Measurements from ENCODE around the gene SLF2.

DNA sequence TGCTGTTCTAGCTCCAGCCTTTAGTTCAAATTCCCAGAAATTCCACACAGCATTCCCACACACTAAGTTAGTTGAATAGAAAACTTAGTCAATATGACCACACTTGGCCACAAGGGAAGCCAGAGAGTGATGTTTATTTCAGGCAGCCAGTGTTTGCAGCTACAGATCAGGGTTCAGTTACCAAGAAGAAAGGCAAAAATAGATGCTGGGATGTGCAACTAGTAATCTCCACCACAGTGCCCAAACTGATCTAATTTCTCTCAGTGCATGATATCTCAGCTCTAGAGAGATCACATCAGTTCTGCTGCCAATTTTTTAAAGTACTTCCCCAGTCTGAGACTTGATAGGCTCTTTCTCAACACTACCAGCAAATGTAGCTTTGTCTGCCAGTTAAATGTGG lies 17.6 kb downstream of the SLF2 start:
- TF ChIP-seq, protein P1, sequence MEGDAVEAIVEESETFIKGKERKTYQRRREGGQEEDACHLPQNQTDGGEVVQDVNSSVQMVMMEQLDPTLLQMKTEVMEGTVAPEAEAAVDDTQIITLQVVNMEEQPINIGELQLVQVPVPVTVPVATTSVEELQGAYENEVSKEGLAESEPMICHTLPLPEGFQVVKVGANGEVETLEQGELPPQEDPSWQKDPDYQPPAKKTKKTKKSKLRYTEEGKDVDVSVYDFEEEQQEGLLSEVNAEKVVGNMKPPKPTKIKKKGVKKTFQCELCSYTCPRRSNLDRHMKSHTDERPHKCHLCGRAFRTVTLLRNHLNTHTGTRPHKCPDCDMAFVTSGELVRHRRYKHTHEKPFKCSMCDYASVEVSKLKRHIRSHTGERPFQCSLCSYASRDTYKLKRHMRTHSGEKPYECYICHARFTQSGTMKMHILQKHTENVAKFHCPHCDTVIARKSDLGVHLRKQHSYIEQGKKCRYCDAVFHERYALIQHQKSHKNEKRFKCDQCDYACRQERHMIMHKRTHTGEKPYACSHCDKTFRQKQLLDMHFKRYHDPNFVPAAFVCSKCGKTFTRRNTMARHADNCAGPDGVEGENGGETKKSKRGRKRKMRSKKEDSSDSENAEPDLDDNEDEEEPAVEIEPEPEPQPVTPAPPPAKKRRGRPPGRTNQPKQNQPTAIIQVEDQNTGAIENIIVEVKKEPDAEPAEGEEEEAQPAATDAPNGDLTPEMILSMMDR (IDR thresholded peaks at IDR 0.05; ENCODE audit: insufficient read depth, low read length), result no peak
- no peak for TF ChIP-seq GABPA (IDR thresholded peaks at IDR 0.05; ENCODE audit: low read depth)
- no peak for TF ChIP-seq POLR2AphosphoS5 (IDR thresholded peaks at IDR 0.05; ENCODE audit: low read depth)
